NCI-H446 (cell line): ENCODE data around the gene DIS3L2.
"Not testable (repeated sequence)": the region's sequence is repeated elsewhere in the genome, so short reads cannot be mapped to it uniquely, and the experiment has no call there.

ENCODE experiments used
- DNase-seq, 2 experiments: peaks; one replicate each; lab custom pipeline; 2025; lab: John Stamatoyannopoulos, UW

DIS3L2 gene

DNA sequence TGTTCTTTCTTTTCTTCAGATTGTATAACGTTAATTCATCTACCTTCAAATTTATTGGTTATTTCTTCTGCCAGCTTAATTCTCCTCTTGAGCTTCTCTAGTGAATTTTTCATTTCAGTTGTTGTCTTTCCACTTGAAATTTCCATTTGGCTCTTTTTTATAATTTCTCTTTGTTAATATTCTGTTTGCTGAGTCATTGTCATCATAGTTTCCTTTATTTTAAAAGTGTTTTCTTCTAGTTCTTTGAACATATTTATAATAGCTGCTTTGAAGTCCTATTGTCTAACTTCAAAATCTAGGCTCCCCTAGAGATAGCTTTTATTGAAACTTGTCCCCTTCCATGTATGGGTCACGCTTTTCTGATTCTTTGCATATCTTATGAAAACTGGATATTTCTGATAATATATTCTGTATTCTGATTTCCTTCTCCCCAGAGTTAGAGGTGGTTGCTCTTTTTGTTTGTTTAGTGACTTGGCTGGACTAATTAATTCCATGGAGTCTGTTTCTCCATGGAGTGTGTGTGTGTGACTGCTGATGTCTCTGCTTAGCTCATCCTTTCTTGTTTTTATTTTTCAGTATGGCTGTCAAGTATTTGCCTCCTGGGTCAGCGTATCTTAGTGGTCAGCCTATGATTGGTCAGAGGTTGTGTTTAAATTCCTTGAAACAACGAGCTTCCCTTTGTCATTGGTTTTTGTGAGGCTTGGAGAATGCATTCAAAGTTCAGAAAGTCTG is 47.6 kb downstream of the DIS3L2 start:
- no peak for DNase-seq

DNA sequence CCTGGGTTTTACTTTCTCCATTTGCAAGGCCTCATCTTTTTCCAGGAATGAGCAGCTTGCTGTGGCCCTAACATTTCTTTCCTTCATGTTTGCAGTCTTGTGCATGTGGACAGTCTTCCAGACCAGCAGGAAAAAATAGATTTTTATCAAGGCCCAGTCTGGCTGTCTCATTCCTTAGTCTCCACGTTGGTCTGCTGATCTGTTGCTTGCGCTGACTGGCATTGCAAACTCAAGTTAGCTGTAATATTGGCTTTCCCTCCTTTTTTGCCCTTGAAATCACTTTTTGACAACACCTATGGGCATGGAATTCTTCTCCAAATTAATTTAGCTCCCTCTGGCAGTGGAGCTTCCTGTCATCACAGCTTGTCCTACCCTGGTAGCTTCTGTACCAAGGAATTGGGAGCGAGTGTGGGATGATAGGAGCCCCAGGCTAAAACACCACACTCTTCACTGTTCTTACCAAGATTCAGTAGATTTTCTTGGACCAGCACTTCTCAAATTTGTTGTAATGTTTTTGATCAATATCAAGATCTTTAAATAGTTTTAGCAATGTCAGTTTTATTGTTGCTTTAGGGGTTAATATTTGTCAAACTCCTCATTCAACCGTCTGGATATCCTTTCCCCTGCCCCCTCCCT is 48.2 kb downstream of the DIS3L2 start:
- no peak for DNase-seq

DNA sequence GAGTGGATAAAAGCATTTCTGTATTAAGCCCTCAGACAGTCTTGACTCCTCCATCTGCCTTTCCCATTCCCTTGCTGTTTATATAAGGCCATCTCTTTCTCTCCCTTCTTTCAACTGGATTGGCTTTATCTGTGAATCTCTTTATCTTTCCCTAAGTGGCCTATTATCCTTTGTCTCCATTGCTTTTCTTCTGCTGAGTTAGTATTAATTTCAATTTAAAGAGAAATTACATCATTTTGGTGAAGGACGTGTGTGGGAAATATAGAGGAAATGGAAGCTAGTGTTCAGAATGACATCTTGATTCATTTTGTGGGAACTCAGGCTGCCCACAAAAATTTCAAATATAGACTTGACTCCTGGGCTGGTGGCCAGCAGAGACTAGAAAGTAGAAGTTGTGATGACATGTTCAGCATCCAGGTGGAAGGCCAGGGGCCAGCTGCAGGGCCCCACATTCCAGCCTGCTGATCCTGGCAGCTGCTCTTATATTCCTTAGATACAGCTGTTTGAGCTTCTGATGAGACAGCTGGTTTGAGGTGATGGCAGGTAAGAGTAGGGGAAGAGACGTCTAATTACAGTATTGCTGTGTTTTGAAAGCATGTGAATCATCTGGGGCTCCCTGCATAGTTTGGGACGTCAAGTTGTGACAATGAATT is 52.3 kb downstream of the DIS3L2 start:
- DNase-seq = no peak

DNA sequence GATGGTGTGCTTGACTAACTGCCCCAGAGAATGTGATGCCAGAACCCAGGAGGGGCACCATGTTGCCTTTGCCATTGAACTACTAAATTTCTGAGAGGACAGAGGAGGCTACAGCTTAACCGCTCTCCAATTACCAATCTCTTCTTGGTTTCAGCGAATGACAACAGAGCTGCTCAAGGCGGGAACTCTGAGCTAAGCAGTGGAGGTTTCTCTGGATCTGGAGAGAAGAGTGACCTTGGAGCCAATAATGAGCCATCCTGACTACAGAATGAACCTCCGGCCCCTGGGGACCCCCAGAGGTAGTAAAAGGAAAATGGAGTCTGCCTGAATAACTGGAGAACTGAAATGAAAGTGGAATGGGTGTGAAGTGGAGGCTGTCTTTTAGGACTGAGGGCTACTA is 53.2 kb downstream of the DIS3L2 start:
- no peak for DNase-seq

DNA sequence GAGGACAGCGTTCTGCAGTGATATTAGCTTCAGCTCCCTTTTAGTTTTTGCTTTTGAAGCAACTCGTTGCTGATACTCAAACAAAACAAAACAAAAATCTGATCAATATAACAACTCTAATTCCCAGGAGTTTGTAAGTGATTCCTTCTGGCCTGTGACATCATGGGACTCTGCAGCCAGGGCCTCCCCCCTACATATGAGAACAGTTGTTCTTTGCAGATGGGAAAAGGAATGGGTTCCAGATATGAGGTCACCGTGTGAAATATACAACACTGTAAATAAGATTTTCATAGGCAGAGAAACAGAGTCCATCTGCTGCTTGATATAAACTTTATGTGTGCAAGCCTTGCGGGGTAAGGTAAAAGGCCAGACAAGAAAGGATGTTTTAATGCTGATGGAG is 56.7 kb downstream of the DIS3L2 start:
- no peak for DNase-seq

DNA sequence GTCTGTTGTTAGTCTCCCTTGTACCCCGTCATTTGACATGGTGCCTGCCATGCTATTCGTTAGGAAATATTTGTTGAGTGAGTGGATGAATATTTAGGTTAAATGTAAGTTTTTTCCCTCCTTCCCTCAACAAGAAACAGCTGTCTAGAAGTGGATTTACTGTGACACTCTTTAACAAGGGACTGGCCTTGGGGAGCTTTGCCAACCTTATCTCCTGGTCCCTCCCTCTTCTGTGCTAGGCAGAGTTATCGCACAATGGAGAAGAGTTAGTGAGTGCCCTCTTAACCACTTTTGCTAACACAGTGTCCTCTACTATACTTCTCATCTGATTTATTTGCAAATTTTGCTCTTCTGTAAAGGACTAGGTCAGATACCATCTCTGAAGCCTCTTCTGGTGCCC is 61.2 kb downstream of the DIS3L2 start:
- DNase-seq = no peak

DNA sequence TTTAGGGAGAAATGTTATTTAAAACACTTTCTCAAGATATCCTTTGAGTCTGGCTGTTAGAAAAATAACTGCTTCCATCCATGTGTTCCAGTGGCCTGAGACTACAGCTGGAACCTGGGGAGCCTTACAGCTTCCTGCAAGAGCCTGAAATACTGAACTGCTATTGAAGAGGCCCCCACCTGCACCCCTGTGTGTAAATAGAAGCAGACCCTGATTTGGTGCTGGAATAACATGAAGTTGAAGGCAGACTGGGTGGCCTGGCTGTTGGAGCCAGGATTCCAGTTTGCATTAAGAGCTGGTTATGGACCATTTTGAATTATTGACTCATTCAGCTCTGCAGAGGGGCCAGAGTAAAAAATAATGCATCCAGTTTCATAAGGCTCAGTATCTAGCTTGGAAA is 61.9 kb downstream of the DIS3L2 start:
- DNase-seq = no peak

DNA sequence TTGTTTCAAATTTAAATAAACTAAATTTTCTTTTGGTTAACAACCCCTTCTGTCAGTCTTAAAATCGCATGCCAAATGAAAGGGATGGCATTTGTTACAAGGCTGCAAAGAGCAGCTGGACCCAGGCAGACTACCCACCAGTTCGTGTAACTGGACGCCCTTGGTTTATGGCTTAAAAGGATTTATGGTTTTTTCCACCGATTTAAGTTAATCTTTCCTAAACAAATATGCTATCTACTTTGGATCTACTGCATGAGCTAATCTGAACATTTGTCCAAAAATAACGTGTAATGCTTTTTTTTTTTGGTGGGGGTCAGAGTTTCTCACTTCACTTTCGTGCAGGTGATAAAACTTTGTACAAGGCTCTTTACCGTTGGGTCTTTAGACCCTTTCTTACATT is 62.9 kb downstream of the DIS3L2 start:
- no peak for DNase-seq

DNA sequence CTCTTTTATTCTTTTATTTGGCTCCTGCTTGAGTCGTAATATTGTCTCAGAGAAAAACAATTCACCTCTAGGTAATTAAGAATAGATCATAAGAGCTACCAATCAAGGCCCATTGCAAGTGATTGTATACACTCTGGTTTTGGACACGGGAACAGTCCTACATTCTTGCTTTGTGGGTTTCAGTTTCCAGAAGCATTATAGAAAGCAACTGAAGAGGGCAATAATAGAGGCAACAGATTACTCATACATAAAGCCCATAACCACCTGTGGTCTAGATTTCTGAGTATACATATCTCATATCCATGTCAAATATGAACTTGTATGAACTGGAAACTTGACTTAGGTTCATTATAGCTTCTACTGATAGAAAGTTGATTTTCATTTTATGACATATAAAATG is 65.4 kb downstream of the DIS3L2 start:
- DNase-seq = no peak

DNA sequence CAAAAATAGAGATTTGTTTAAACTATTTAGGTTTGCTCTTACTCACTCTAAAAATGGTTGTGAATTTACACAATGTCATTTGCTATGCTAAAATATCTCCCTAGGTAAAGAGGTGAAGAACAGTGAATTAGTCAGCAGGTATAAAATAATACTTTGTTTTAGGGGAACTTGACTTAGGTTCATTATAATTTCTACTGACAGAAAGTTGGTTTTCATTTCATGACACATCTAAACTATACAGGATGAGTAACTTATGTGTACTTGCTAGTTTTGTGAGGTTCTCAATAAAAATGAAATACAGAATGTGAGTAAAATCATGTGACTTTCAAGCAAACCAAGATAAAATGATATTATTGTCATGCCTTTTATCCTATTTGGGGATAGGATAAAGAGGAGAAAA is 66.0 kb downstream of the DIS3L2 start:
- no peak for DNase-seq

DNA sequence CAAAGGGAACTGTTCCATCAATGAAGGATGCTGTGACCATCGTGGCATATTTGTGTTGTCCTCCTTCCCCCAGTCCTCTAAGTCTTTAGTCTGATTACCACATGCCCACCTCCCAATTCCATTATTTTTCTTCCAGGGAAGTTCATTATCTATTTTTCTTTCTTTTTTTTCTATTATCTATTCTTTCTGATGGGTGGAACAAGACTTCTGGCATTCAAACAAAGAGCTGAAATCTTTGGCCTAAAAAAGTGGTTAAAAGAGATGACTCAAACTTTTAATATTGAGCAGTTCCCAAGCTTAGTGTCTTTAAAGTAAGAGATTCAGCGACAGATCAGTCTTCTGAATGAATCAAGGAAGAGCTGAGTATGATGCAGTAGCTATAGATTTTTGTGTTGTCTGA is 66.6 kb downstream of the DIS3L2 start:
- DNase-seq = no peak

DNA sequence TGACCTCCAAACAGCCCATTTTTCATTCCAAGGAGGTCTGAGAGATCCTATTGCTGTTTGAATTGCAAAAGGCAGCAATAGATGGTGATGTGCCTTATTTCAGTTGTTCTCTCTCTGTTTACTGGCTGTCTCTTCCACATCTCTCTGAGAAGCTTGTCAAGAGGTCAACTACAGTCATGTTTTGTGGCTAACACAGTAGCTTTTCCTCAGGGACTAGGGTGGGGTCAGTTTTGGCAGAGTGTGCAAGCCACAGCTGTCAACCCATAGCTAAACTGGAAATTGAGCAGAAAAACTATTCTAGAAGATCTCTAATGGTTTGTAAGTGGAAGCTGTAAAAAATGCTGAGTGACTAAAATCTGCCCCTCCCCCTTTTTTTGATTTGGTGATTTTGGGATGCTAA is 67.1 kb downstream of the DIS3L2 start:
- no peak for DNase-seq

DNA sequence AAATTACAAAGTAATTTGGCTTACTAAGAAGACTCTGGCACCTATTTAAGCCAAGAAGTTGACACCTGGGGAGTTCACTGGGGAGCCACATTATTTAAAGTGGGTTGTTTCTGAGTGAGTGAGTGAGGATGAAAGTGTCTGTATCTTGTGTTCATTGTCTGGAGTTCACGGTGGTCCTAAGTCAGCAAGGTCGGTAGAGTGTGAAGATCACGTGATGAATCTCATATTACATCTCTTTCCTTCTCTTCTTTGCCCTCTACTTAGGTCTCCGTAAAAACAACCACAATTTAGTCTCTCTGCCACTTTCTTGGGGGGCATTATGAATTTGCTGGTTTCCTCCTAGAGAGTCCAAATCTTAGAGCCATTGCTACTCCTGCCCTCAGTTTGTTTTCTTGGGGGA is 67.8 kb downstream of the DIS3L2 start:
- no peak for DNase-seq

DNA sequence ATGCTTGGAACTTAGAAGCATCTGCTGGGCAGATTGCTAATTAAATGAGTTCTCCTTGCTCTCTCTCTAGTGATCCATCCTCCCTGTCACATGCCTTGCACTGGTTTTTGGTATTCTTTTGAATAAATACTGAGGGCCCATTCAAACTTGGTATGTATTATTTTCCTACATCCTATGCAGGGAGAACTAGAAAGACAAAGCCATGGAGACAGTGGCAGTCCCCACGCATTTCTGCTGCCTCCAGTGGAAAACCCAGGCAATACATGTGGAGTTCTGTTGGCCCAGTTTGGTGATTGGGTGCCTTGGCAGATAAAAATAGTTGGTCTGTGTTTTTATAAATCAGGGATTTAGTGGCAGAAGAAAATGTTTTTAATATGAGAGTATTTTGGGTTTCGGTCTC is 68.7 kb downstream of the DIS3L2 start:
- DNase-seq = no peak

DNA sequence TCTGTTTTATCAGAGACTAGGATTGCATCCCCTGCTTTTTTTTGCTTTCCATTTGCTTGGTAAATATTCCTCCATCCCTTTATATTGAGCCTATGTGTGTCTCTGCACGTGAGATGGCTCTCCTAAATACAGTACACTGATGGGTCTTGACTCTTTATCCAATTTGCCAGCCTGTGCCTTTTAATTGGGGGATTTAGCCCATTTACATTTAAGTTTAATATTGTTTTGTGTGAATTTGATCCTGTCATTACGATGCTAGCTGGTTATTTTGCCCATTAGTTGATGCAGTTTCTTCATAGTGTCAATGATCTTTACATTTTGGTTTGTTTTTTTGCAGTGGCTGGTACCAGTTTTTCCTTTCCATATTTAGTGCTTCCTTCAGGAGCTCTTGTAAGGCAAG is 73.8 kb downstream of the DIS3L2 start:
- DNase-seq = not testable (repeated sequence)

DNA sequence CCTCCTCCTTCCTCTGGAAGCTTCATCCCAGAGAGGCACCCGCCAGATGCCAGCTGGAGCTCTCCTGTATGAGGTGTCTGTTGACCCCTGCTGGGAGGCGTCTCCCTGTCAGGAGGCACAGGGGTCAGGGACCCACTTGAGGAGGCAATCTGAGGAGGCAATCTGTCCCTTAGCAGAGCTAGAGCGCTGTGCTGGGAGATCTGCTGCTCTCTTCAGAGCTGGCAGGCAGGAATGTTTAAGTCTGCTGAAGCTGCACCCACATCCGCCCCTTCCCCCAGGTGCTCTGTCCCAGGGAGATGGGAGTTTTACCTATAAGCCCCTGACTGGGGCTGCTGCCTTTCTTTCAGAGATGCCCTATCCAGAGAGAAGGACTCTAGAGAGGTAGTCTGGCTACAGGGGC is 75.4 kb downstream of the DIS3L2 start:
- DNase-seq = not testable (repeated sequence)

DNA sequence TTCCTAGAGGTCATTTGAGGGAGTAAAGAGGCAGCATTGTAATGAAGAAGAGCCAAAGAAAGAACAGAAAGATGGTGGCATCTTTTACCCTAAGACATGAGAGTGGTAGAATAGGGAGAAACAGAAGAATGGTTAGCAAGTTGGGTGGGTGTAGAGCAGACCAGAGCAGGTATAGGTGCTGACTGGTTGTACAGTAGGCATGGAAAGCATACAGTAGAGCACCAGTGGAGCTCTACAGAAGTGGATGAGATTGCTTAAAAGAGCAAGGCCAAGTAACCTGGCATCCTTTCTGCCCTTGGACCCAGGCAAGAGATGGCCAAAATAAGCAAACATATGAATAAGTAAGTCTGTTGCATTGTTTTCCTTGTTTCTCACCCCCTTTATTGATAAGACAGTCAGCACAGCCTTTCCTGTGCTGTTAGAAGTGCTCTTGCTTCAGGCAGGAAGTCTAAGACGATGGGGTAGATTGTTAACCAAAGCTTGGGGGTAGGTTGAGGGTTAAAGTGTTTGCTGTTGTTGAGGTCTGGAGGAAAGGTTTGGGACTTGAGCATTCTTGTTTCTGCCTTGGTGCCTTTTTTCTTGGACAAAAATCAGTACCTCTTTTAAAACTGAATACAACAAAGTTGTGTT is 76.9 kb downstream of the DIS3L2 start:
- DNase-seq = no peak

DNA sequence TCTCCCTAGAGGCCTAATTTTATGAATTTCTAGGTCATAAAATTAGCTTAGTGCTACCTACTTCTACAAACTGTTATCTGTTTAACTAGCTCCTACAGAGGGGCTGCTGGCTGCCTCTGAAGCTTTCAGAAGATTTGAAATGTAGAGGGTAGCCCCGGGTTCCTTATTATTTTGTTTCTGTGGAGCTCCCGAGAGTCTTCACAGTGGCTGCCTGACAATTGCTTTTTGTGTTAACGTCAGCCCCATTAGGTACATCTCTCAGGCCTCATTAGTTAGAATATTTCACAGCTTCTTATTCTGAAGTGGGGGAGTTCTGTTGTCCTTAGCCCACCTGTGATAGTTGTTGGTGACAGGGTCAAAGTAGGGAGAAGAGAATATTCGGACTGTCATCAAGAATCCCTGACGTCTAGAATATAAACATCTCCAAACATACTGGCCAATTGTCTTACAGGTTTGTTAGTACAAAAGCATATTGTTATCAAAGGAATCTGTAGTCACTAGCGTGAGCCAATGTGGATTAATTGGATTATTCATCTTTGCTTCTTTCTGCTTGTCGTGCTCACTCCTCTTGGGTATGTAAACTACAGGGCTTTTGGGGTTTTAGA is 77.5 kb downstream of the DIS3L2 start:
- DNase-seq = no peak

DNA sequence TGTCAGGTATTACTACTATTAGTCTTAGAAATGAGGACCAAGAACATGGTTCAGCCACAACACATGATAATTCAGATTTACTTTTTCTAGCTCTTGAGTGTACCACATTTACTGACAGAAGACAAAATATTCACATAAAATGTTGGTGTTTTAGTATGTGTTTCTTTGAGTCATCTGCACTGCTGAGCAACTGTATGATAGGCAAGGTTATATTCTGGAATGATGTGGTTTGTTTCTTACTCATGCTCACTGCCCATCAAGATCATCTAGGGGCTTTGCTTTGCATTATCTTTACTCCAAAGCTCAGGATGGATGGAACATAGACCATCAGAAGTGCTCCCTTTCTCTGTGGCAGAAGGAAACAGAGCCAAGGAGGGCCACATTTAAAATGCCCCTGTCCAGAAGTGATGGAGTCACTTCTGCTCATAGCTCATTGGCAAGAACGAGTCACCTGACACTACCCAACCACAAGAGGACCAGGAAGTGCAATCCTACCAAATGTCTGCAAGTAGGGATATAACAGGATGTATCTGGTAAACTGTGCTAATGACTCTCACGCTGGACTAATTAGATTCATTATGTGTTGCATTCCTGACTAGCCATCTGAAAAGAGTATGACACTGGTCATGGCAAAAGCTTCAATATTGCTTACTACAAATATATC is 81.5 kb downstream of the DIS3L2 start:
- DNase-seq = no peak

DNA sequence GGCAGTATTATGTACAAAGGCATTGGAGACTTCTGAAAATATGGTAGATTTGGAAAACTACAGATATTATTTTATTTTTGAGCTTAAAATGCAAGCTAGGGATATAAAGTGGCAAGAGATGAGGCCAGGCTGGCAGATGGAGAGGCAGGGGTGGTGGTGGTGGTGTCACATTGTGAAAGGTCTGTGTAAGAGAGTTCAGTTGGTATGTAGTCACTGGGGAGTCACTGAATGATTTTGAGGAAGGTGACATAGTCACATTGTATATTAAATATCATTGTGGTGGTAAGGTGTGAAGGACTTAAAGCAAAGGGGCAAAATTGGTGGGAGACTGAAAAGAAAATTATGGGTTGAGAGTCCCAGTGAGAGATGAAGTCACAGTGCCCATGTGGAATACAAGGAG is 82.5 kb downstream of the DIS3L2 start:
- DNase-seq = no peak

DNA sequence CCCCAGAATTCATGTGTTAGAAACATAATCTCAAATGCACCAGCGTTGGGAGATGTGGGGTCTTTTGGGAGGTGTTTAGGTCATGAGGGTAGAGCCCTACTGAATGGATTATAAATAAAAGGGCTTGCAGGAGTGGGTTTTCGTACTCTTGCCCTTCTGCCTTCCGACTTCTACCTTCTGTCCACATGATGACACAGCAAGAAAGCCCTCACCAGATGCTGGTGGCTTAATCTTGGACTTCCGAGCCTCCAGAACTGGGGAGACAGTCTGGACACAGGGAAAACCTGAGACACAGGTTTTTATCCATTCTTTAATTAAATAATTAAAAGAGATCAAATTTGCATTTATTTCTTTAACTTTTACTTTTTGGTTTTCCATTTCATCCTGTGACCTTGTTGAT is 87.8 kb downstream of the DIS3L2 start:
- DNase-seq = no peak

DNA sequence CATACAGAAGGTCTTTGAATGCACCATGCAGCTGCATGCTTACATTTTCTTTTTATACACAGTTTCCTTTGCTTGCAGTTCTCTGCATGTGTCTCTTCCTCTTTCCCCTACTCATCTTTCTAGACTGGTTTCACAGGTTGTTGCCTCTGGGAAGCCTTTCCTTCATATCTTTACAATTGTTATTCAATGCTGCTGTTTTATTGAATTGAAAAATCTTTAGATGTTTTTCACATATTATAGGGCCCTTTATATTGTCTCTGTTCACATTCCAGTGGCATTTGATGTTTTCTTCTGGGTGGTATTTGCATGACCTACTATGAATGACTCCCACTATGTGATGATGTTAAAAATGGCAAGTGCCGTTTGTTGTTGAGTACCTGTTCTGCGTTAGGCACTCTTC is 91.1 kb downstream of the DIS3L2 start:
- no peak for DNase-seq
